ENCODE measurements around the gene STXBP6.

Gene STXBP6

DNA sequence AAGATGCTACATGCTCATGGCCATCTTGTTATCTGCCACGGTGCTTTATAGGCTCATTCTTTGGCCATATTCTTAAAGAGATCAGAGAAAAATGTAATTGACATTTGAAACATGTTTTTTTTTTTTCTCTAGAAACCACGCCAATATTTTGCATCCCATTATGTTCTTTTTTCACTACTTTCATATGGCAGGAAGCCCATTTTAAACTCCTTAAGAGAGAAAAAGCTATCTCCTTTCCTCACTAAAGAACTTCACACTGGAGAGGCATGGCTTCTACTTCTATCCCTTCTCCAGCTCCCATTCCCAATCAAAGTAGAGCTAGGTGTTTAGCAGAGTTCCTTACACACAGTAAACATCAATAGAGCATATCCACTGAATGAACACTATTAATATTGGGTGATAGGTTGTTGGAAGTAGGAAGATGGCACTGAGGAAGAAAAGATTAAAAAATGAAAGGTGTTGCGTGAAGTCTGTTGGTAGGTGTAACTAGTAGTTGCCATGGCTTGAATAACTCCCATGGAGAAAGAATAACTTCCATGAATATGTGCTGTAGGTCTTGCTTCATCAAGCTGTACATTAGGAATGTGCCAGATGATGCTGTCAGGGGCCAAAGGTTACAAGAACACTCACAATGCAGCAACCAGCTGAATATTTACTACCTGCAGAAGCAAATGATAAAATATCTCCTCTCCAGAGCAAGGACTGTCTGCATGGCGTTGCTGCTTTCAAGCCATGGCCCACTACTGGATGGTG is 178.8 kb downstream of the STXBP6 start:
- Histone ChIP-seq H3K27ac (no peak overlapping the region), H3K4me1 (peaks cover 0 to 10% (median 6%) of the 10 kb centered on the region in 10 experiments; a peak in 13 of 20 replicates), H4K20me1 (no peaks in the 10 kb centered on the region), H3K9me3 (replicated peaks in 1 of 11) (no peaks in the 10 kb centered on the region), H3K9ac (no peak overlapping the region), H3K4me3 (no peak overlapping the region), H3K36me3 (no peaks in the 10 kb centered on the region), H3K27me3 (no peaks in the 10 kb centered on the region), H3K4me2 (no peak overlapping the region)
- TF ChIP-seq Cebpa-rat (IDR thresholded peaks at IDR 0.05) = no peak

GRCh38 chr14:24868389-24868788 is 181.6 kb downstream of the STXBP6 start:
- H3K36me3 ChIP-seq = no peaks in the 10 kb centered on the region
- H3K27me3 ChIP-seq = no peaks in the 10 kb centered on the region
- peaks cover 0 to 6% (median 0%) of the 10 kb centered on the region in 10 experiments; a peak in 1 of 20 replicates for H3K4me1 ChIP-seq
- TF ChIP-seq Cebpa-rat (IDR thresholded peaks at IDR 0.05) = no peak
- no peaks in the 10 kb centered on the region for H4K20me1 ChIP-seq
- H3K9me3 ChIP-seq (replicated peaks in 1 of 11) = no peaks in the 10 kb centered on the region
- no peak overlapping the region for H3K4me3 ChIP-seq
- no peak overlapping the region for H3K4me2 ChIP-seq
- no peak overlapping the region for H3K9ac ChIP-seq
- no peak overlapping the region for H3K27ac ChIP-seq

- no peak overlapping the region for H3K9ac ChIP-seq
- no peaks in the 10 kb centered on the region for H3K27me3 ChIP-seq
- no peak overlapping the region for H3K4me3 ChIP-seq
- H3K36me3 ChIP-seq = no peaks in the 10 kb centered on the region
- H3K9me3 ChIP-seq (replicated peaks in 1 of 11) = no peaks in the 10 kb centered on the region
- no peak overlapping the region for H3K27ac ChIP-seq
- H3K4me2 ChIP-seq = no peak overlapping the region
- no peaks in the 10 kb centered on the region for H4K20me1 ChIP-seq
- peaks cover 0 to 6% (median 0%) of the 10 kb centered on the region in 10 experiments; a peak in 1 of 20 replicates for H3K4me1 ChIP-seq
- no peak for TF ChIP-seq Cebpa-rat (IDR thresholded peaks at IDR 0.05)
Observed at GRCh38 chr14:24866067-24866639, 183.8 kb downstream of the STXBP6 start.

DNA sequence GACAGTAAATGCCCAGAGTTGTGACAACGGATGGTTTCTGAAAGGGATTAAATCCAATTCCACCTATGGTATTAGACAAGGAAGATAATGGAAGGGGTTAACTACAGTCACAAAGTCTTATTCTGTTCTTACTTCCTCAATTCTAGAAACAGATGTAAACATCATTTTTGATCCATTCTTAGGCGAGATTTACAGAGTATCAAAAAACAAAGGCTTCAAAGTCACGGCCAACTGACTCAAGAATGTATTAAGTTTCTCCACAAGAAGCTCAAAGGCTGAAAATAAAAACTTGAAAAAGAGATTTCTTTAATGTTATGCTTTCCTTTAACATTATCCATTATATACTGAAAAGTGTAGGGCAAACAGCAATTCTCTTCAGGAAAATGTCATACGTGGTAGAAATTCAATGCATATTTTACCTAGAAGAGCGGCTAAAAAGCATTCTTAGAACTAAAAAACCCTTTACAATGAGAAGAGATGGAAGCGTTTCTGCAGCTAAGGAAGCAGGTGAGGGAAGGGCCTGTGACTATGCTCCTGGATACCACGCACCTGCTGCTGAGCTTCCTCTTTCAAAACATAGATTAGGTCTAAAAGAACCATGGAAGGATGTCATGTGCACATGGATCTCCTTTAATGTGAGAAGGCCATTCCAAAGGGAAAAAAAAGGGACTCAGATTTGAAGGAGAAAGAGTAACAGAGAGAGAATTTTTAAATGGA is 185.8 kb downstream of the STXBP6 start:
- TF ChIP-seq Cebpa-rat (IDR thresholded peaks at IDR 0.05) = no peak
- H3K9ac ChIP-seq = no peak overlapping the region

DNA sequence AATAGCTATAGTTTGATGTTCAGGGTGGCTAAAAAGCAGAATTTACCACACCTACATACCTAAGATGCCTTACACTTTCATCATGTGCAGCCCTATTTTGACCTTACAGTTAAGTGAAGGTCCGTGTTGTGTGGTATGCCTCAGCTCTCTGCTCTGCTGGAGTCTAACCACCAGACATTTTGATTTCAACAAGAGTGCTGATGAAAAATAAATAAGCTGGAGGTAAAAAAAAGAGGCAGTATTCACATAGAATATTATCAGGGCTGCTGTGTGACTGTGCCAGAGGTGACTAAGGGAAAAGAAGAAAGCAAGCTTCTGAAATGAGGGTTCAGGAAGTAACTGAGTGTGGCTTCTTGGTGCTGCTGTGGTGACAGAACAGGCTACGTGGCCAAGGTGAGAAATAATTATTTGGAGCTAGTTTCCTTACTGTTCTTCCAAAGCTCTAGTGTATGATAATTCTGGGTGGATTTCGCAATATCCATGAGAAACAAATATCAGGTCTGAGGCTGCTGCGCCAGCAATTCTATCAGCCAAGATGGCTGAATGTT is 188.8 kb downstream of the STXBP6 start:
- H3K4me1 ChIP-seq = peaks cover 0 to 6% (median 0%) of the 10 kb centered on the region in 10 experiments; a peak in 1 of 20 replicates
- no peak overlapping the region for H3K27ac ChIP-seq
- H3K9me3 ChIP-seq (replicated peaks in 1 of 11) = no peaks in the 10 kb centered on the region
- TF ChIP-seq Cebpa-rat (IDR thresholded peaks at IDR 0.05) = peak in 8 of 11 experiments; percentile 33 to 90 (median 74); a peak in 11 of 22 replicates
- no peaks in the 10 kb centered on the region for H4K20me1 ChIP-seq
- H3K4me3 ChIP-seq = no peak overlapping the region
- no peak overlapping the region for H3K9ac ChIP-seq
- H3K27me3 ChIP-seq = no peaks in the 10 kb centered on the region
- H3K36me3 ChIP-seq = no peaks in the 10 kb centered on the region
- no peak overlapping the region for H3K4me2 ChIP-seq

More for the DNA sequence above, 185.8 kb downstream of the STXBP6 start:
- no peak overlapping the region for H3K4me3 ChIP-seq
- peaks cover 0 to 6% (median 0%) of the 10 kb centered on the region in 10 experiments; a peak in 1 of 20 replicates for H3K4me1 ChIP-seq
- H3K9me3 ChIP-seq (replicated peaks in 1 of 11) = no peaks in the 10 kb centered on the region
- H3K27ac ChIP-seq = no peak overlapping the region
- 0 out of 22 replicates have a peak overlapping the region, but pooled peaks of 1 of the 11 experiments have one; percentile 7 for H3K4me2 ChIP-seq
- no peaks in the 10 kb centered on the region for H4K20me1 ChIP-seq
- no peaks in the 10 kb centered on the region for H3K36me3 ChIP-seq
- no peaks in the 10 kb centered on the region for H3K27me3 ChIP-seq

GRCh38 chr14:24859559-24859958 is 190.4 kb downstream of the STXBP6 start:
- H3K4me2 ChIP-seq = no peak overlapping the region
- no peaks in the 10 kb centered on the region for H3K27me3 ChIP-seq
- no peaks in the 10 kb centered on the region for H3K36me3 ChIP-seq
- no peak overlapping the region for H3K4me3 ChIP-seq
- no peak overlapping the region for H3K9ac ChIP-seq
- no peaks in the 10 kb centered on the region for H3K9me3 ChIP-seq (replicated peaks in 1 of 11)
- no peaks in the 10 kb centered on the region for H4K20me1 ChIP-seq
- no peak overlapping the region for H3K27ac ChIP-seq
- TF ChIP-seq Cebpa-rat (IDR thresholded peaks at IDR 0.05) = no peak
- peaks cover 0 to 6% (median 0%) of the 10 kb centered on the region in 10 experiments; a peak in 1 of 20 replicates for H3K4me1 ChIP-seq

GRCh38 chr14:24858684-24859083 is 191.3 kb downstream of the STXBP6 start:
- no peak overlapping the region for H3K4me2 ChIP-seq
- no peak overlapping the region for H3K4me3 ChIP-seq
- no peak for TF ChIP-seq Cebpa-rat (IDR thresholded peaks at IDR 0.05)
- H3K4me1 ChIP-seq = peaks cover 0 to under 1% (median 0%) of the 10 kb centered on the region in 10 experiments; a peak in 1 of 20 replicates
- H3K9me3 ChIP-seq (replicated peaks in 1 of 11) = no peaks in the 10 kb centered on the region
- H3K27ac ChIP-seq = no peak overlapping the region
- H3K9ac ChIP-seq = no peak overlapping the region
- H3K36me3 ChIP-seq = no peaks in the 10 kb centered on the region
- no peaks in the 10 kb centered on the region for H3K27me3 ChIP-seq
- H4K20me1 ChIP-seq = no peaks in the 10 kb centered on the region

- no peaks in the 10 kb centered on the region for H4K20me1 ChIP-seq
- no peak overlapping the region for H3K27ac ChIP-seq
- TF ChIP-seq Cebpa-rat (IDR thresholded peaks at IDR 0.05) = no peak
- no peaks in the 10 kb centered on the region for H3K4me1 ChIP-seq
- no peaks in the 10 kb centered on the region for H3K9me3 ChIP-seq (replicated peaks in 1 of 11)
- no peak overlapping the region for H3K9ac ChIP-seq
- H3K27me3 ChIP-seq = no peaks in the 10 kb centered on the region
- H3K4me2 ChIP-seq = no peak overlapping the region
- no peaks in the 10 kb centered on the region for H3K36me3 ChIP-seq
- no peak overlapping the region for H3K4me3 ChIP-seq
Observed at GRCh38 chr14:24858052-24858451, 191.9 kb downstream of the STXBP6 start.

DNA sequence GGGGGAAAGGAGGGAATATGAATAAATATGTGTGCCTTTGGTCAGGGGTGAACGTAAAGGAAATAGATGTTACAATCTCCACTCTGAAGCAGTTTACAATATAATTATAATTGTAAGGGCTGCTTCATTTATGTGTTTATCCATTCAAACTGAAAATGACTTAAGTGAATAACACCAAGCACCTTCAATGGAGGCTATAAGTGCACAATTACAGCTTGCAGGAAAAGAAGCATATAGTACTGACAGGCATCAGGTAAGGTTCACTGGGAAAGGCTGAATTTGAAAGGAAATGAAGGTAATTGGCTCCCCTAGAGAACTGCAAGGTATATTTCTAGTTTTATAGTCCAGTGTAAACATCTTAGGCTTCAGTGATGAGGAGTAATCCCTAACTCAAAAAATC is 192.7 kb downstream of the STXBP6 start:
- H3K4me3 ChIP-seq = no peak overlapping the region
- H3K4me2 ChIP-seq = no peak overlapping the region
- no peaks in the 10 kb centered on the region for H3K27me3 ChIP-seq
- no peaks in the 10 kb centered on the region for H4K20me1 ChIP-seq
- H3K4me1 ChIP-seq = no peaks in the 10 kb centered on the region
- no peak overlapping the region for H3K27ac ChIP-seq
- no peak for TF ChIP-seq Cebpa-rat (IDR thresholded peaks at IDR 0.05)
- H3K36me3 ChIP-seq = no peaks in the 10 kb centered on the region
- no peak overlapping the region for H3K9ac ChIP-seq
- H3K9me3 ChIP-seq (replicated peaks in 1 of 11) = no peaks in the 10 kb centered on the region

Data from BLaER1 treated with 17β-estradiol and CSF1 and Interleukin-3, amounts not matched to agents 10 nM and 100 nM (cell line).